Nephron (organoid): ENCODE results near the gene PFDN1.
"Not testable (repeated sequence)": the region's sequence is repeated elsewhere in the genome, so short reads cannot be mapped to it uniquely, and the experiment has no call there.

Experiments
- H3K27ac Mint-ChIP-seq, 3 experiments: 2 replicates each; pipeline ENCODE4 v1.8.0; 2020; ENCODE audit warnings: mixed read lengths in 3 of 3, mild to moderate bottlenecking in 2 of 3, moderate library complexity in 1 of 3
- H3K27me3 Mint-ChIP-seq: 2 replicates; pipeline ENCODE4 v1.8.0; 2021; ENCODE audit warnings: low read depth, mild to moderate bottlenecking, moderate library complexity, mixed read lengths
- H3K36me3 Mint-ChIP-seq: 2 replicates; pipeline ENCODE4 v1.8.0; 2020; ENCODE audit warnings: low read depth, mixed read lengths
- H3K4me1 Mint-ChIP-seq: 2 replicates; pipeline ENCODE4 v1.8.0; 2020; ENCODE audit warnings: mixed read lengths
- H3K4me3 Mint-ChIP-seq, 3 experiments: 2 replicates each; pipeline ENCODE4 v1.8.0; 2020; ENCODE audit warnings: mild to moderate bottlenecking in 3 of 3, mixed read lengths in 3 of 3, moderate library complexity in 2 of 3
- H3K9me3 Mint-ChIP-seq: 2 replicates; pipeline ENCODE4 v1.8.0; 2020; ENCODE audit warnings: mixed read lengths
- TF ChIP-seq, protein P1 (sequence below), 3 experiments: fragments of 200-600 bp; sonication (generic); IDR thresholded peaks; one replicate each; pipeline ENCODE4 v1.5.0; 2021; ENCODE audit warnings: antibody characterized with exemption in 3 of 3; ENCODE audit not compliant: unreplicated experiment in 3 of 3

The PFDN1 gene

DNA sequence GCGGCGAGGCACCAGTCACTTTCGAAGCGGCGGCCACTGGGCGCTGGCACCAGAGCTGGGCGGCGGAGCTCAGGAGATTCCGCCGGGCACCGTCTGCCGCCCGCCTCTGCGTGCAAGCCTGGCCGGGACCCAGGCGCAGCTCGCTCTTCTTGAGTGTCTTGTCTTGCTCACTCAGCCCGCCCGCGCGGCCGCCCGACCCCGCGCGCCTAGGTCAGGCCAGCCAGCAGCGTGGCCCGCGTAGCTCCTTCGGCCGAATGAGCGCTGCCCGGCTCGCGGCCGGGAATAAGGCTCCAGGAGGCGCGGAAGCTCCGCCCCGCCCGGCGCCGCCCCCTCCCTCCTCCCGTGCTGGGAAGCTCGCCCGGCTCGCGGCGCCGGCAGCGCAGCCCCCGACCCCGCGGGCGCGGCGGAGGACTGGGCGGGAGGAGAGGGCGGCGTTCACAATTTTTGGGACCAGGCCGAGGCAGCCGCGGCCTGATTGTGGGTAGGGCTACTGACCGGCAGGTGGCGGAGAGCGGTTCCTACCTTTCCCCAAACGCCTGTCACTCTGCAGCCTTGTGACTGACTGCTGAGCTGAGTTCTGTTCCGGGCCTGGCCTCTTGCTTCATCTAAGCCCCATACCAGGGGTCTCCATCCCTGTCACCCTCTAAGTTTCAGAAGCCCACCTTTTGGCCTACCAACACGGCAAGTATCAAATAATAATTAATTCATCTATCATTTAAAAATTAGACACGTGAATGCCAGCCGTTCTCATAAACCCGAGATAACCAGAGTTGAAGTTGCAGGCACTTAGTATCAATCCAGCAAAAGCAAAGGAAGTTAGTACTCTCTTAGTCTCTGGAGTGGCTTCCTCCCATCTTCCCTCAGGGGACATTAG is 43.7 kb upstream of the PFDN1 start, which contains the start of gene HBEGF:
TSS of gene HBEGF (minus strand) at position 256 of the 874 bp plus-strand sequence. CDS start 275 bp downstream, outside the sequence.
- Mint-ChIP-seq H3K27me3 (peaks cover 68% of the 10 kb centered on the region), H3K36me3 (no peaks in the 10 kb centered on the region), H3K4me1 (peaks cover 28% of the 10 kb centered on the region), H3K4me3 (peak within 1 kb of the TSS; percentile 86 to 90 (median 88)), H3K27ac (no peak within 1 kb of the TSS), H3K9me3 (no peaks in the 10 kb centered on the region)
- TF ChIP-seq, protein P1, sequence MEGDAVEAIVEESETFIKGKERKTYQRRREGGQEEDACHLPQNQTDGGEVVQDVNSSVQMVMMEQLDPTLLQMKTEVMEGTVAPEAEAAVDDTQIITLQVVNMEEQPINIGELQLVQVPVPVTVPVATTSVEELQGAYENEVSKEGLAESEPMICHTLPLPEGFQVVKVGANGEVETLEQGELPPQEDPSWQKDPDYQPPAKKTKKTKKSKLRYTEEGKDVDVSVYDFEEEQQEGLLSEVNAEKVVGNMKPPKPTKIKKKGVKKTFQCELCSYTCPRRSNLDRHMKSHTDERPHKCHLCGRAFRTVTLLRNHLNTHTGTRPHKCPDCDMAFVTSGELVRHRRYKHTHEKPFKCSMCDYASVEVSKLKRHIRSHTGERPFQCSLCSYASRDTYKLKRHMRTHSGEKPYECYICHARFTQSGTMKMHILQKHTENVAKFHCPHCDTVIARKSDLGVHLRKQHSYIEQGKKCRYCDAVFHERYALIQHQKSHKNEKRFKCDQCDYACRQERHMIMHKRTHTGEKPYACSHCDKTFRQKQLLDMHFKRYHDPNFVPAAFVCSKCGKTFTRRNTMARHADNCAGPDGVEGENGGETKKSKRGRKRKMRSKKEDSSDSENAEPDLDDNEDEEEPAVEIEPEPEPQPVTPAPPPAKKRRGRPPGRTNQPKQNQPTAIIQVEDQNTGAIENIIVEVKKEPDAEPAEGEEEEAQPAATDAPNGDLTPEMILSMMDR (IDR thresholded peaks at IDR 0.05; ENCODE audit: unreplicated experiment in 3 of 3) = peak; percentile 40 to 59 (median 52)

DNA sequence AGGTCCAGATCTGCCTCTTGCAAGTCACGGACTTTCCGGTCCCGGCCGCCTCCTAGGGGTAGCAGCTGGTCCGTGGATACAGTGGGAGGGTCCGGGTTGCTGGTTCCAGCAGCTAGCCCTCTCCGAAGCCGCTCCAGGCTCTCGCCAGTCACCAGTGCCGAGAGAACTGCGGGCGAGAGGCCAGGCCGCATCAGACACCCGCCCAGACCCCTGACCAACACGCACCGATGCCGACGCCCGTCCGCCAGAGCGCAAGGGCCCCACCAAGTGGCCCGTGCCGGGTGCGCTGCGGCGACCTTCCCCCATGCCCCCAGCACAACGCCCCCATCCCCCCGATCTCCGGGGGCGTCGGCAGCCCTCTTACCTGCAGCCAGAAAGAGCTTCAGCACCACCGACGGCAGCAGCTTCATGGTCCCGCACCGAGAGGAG is 43.0 kb upstream of the PFDN1 start:
- peaks cover 64% of the 10 kb centered on the region for H3K27me3 Mint-ChIP-seq
- H3K27ac Mint-ChIP-seq = no peak overlapping the region
- H3K4me3 Mint-ChIP-seq = peak overlapping the region; percentile 86 to 90 (median 88)
- H3K36me3 Mint-ChIP-seq = no peaks in the 10 kb centered on the region
- TF ChIP-seq, protein P1 (IDR thresholded peaks at IDR 0.05; ENCODE audit: unreplicated experiment in 3 of 3) = peak in 1 of 3 experiments; percentile 10
- H3K4me1 Mint-ChIP-seq = peaks cover 28% of the 10 kb centered on the region
- H3K9me3 Mint-ChIP-seq = no peaks in the 10 kb centered on the region

DNA sequence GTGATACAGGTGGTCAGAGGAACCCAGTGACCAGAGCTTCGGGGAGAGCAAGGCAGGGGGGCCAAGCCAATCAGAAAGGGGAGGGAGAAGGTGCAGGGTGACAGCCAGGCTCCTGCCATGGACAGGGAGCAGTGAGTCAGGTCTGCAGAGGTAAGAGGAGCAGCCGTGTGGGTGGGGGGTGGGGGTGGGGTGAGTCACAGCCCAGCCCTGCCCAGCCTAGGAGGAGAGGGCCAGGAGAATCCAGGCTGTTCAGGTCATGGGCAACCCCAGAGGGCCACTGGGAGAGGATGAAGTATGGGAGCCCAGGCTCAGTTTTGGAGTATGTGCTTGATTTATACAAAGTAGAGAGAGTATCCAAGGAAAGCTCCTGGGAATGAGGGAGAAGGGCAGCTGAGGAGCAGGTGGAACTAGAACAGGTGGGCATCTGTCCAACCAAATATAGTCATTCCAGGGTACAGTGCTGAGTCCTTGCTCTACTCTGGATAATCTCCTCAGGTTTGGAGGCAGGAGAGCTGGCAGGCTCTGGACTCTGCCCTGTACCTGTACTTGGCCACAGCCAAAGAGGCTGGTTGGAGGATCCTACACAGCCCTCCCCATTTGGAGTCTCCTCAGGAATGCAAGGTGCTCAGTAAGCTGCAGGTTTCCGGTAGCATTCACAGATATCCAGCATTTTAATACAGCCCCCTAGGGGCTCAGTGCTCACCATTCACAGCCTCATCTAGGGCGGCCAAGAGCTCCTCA is 42.0 kb upstream of the PFDN1 start:
- TF ChIP-seq, protein P1 (IDR thresholded peaks at IDR 0.05; ENCODE audit: unreplicated experiment in 3 of 3) = no peak
- Mint-ChIP-seq H3K9me3 (no peaks in the 10 kb centered on the region), H3K4me3 (peak overlapping the region; percentile 86 to 90 (median 88)), H3K4me1 (peaks cover 28% of the 10 kb centered on the region), H3K27me3 (peaks cover 57% of the 10 kb centered on the region), H3K36me3 (no peaks in the 10 kb centered on the region), H3K27ac (no peak overlapping the region)

DNA sequence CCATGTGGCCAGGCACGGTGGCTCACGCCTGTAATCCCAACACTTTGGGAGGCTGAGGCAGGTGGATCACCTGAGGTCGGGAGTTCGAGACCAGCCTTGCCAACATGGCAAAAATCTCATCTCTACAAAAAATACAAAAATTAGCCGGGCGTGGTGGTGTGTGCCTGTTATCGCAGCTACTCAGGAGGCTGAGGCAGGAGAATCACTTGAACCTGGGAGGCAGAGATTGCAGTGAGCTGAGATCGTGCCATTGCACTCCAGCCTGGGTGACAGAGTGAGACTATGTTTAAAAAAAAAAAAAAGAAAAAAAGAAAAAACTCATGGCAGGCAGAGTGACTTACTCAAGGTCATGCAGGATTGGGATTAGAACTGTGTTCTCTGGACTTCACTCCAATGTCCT is 40.9 kb upstream of the PFDN1 start:
- Mint-ChIP-seq H3K4me3 (peak overlapping the region in 2 of 3 experiments; percentile 40 to 45), H3K27me3 (peaks cover 47% of the 10 kb centered on the region), H3K4me1 (peaks cover 30% of the 10 kb centered on the region)
- not testable (repeated sequence) for H3K9me3 Mint-ChIP-seq, H3K27ac Mint-ChIP-seq, H3K36me3 Mint-ChIP-seq

DNA sequence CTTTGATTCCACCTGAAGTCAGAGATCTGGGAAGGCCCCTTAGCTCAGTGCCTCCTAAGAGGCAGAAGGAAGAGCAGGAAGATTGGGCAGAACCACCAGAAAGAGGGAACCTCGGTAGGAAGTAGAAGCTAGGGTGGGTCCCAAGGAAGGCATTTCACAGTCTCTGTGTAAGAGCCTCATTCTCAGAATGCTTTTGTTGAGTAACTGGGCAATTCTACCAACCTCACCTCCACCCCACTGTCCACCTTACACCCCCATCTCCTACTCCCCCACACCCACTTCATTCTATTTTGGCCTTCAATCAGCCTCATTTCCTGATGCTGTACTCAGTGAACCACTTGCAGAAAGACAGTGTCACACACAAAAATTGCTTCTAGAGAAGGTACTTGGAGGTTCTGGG is 40.0 kb upstream of the PFDN1 start:
- Mint-ChIP-seq H3K4me1 (peaks cover 31% of the 10 kb centered on the region), H3K27me3 (peaks cover 44% of the 10 kb centered on the region), H3K27ac (no peak overlapping the region), H3K9me3 (no peaks in the 10 kb centered on the region), H3K4me3 (peak overlapping the region in 2 of 3 experiments; percentile 37 to 43), H3K36me3 (no peaks in the 10 kb centered on the region)
- TF ChIP-seq, protein P1 (IDR thresholded peaks at IDR 0.05; ENCODE audit: unreplicated experiment in 3 of 3) = no peak

DNA sequence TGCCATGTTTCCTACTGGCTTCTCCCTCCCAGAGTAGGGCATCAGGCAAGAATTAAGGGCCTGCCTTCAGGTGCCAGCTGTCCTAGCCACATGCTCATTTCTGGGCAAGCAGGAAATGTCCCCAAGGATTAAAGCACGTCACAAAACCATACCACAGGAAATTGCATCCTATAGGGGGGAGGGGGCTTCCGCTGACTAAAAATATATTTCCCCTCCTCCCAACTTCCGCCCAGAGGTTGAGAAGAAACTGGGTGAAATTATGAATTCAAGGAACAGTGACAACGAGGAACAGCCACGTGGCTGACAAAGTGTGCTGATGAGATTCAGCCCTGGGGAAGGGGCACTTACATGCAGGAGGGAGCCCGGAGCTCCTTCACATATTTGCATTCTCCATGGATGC is 39.4 kb upstream of the PFDN1 start:
- Mint-ChIP-seq H3K36me3 (no peaks in the 10 kb centered on the region), H3K27me3 (peaks cover 42% of the 10 kb centered on the region), H3K27ac (peak overlapping the region in 2 of 3 experiments; percentile 56 to 66), H3K9me3 (no peaks in the 10 kb centered on the region), H3K4me3 (no peak overlapping the region), H3K4me1 (peaks cover 25% of the 10 kb centered on the region)
- TF ChIP-seq, protein P1 (IDR thresholded peaks at IDR 0.05; ENCODE audit: unreplicated experiment in 3 of 3) = no peak
